ENCODE data around the gene NADSYN1. TPM values are rescaled to one million over a fixed set of nuclear protein-coding genes. Genes with fewer than 3 reads are reported as not detected.

The NADSYN1 gene
- total and polyA plus RNA-seq, 8 donors = 28.0 to 320 (median 65.2) TPM

DNA sequence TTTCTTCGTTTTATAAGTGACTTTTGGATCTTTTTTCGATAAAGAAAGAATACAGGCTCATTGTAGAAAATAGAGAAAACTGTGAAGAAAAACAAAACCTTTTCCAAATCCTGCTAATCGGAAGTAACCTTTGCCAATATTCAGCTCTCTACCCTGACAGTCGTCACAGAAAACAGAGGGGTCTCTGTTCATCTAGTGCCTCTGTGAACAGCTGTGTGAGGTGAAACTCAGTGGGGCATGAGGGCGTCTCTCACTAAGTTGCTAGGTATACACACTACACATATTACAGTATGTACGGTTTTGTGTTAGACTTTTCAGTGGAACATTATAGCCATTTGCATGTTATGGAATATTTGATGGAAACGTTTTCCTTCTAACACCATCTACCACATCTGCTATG lies 44.2 kb upstream of the NADSYN1 start:
- no peaks in the 10 kb centered on the region for H3K36me3 ChIP-seq
- DNase-seq = no peak
- intact Hi-C loops (cut with DNase I; ENCODE audit: low total_unique reads) = no loop called here
- 72 to 80% (median 77%) methylated on average over 7 of the region's 7 CpGs for WGBS, 5 donors
- H3K4me1 ChIP-seq = no peaks in the 10 kb centered on the region
- H3K9me3 ChIP-seq = no peaks in the 10 kb centered on the region
- no peak overlapping the region for H3K4me3 ChIP-seq
- H3K27me3 ChIP-seq = peaks cover 0 to 17% (median 0%) of the 10 kb centered on the region in 3 donors
- TF ChIP-seq POLR2AphosphoS5 (IDR thresholded peaks at IDR 0.05) = no peak
- TF ChIP-seq, protein P1, sequence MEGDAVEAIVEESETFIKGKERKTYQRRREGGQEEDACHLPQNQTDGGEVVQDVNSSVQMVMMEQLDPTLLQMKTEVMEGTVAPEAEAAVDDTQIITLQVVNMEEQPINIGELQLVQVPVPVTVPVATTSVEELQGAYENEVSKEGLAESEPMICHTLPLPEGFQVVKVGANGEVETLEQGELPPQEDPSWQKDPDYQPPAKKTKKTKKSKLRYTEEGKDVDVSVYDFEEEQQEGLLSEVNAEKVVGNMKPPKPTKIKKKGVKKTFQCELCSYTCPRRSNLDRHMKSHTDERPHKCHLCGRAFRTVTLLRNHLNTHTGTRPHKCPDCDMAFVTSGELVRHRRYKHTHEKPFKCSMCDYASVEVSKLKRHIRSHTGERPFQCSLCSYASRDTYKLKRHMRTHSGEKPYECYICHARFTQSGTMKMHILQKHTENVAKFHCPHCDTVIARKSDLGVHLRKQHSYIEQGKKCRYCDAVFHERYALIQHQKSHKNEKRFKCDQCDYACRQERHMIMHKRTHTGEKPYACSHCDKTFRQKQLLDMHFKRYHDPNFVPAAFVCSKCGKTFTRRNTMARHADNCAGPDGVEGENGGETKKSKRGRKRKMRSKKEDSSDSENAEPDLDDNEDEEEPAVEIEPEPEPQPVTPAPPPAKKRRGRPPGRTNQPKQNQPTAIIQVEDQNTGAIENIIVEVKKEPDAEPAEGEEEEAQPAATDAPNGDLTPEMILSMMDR (IDR thresholded peaks at IDR 0.05) = no peak
- no peak for TF ChIP-seq POLR2A (IDR thresholded peaks at IDR 0.05)
- no peak for TF ChIP-seq EP300 (IDR thresholded peaks at IDR 0.05)
- no peak overlapping the region for H3K27ac ChIP-seq

DNA sequence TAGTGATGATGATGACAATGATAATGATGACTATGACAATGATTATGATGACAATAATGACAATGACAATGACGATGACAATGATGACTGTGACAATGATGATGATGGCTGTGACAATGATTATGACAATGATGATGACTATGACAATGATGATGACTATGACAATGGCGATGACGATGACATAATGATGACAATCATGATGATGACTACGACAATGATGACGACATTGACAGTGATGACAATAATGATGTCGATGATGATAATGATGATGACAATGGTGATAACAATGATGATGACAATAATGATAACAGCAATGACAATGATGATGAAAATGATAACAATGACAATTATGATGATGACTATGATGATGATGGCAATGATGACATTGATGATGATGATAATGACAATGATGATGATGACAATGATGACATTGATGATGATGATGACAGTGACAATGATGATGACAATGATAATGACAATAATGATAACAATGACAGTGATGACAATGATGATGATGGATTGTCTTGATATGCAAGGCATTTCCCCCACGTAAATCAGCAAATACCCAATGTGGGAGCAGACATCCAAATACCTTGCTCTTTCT lies 42.5 kb upstream of the NADSYN1 start:
- H3K27ac ChIP-seq = no peak overlapping the region
- H3K36me3 ChIP-seq = no peaks in the 10 kb centered on the region
- no peaks in the 10 kb centered on the region for H3K9me3 ChIP-seq
- no peak overlapping the region for H3K4me3 ChIP-seq
- DNase-seq = no peak
- TF ChIP-seq, protein P1 (IDR thresholded peaks at IDR 0.05) = no peak
- no peak for TF ChIP-seq POLR2AphosphoS5 (IDR thresholded peaks at IDR 0.05)
- TF ChIP-seq POLR2A (IDR thresholded peaks at IDR 0.05) = no peak
- no peak for TF ChIP-seq EP300 (IDR thresholded peaks at IDR 0.05)
- H3K27me3 ChIP-seq = peaks cover 0 to 17% (median 0%) of the 10 kb centered on the region in 3 donors
- H3K4me1 ChIP-seq = no peaks in the 10 kb centered on the region
- intact Hi-C loops (cut with DNase I; ENCODE audit: low total_unique reads) = no loop called here
- WGBS, 5 donors = 79 to 91% (median 81%) methylated on average over 7 of the region's 7 CpGs

DNA sequence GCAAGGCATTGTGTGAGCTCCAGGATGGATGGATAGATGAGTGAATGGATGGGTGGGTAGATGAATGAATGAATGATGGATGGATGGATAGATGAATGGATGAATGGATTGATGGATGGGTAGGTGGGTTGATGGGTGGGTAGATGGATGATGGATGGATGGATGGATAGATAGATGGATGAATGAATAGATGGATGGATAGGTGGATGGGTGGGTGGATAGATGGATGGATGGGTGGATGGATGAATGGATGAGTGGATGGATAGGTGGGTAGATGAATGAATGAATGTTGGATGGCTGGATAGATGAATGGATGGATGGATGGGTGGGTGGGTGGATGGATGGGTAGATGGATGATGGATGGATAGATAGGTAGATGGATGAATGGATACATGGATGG lies 38.4 kb upstream of the NADSYN1 start:
- Histone ChIP-seq H3K36me3 (no peaks in the 10 kb centered on the region), H3K9me3 (no peaks in the 10 kb centered on the region), H3K4me1 (no peaks in the 10 kb centered on the region), H3K4me3 (no peak overlapping the region), H3K27ac (no peak overlapping the region), H3K27me3 (peaks cover 0 to 4% (median 0%) of the 10 kb centered on the region in 3 donors)
- DNase-seq = no peak
- TF ChIP-seq POLR2A (IDR thresholded peaks at IDR 0.05) = no peak
- intact Hi-C loops (cut with DNase I; ENCODE audit: low total_unique reads) = no loop called here

DNA sequence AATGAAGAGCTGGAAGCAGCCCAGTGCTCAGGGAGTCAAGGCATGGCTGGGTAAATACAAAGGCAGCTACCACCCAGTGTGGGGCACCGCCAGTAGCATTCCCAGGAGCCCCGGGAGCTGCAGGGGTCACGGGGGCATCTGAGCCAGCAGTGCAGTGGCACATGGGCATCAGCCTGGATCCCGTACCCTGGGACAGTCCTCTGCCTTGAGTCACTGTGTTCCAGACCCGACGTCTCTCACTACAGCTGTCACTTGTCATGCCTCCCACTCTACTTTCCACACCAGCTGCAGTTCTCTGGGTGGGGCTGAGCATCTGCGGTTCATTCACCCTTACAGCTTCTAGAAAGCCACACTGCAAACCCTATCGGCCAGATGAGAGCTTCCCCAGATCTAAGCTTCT lies 34.4 kb upstream of the NADSYN1 start:
- WGBS, 5 donors = 61 to 77% (median 64%) methylated on average over 5 to 8 of the region's 8 CpGs
- DNase-seq = no peak
- TF ChIP-seq POLR2AphosphoS5 (IDR thresholded peaks at IDR 0.05) (no peak), EP300 (IDR thresholded peaks at IDR 0.05) (no peak)
- TF ChIP-seq, protein P1 (IDR thresholded peaks at IDR 0.05) = no peak
- no peak overlapping the region for H3K4me3 ChIP-seq
- no peak overlapping the region for H3K27ac ChIP-seq
- peaks cover 0 to 1% (median 0%) of the 10 kb centered on the region in 3 donors for H3K27me3 ChIP-seq
- no peaks in the 10 kb centered on the region for H3K9me3 ChIP-seq
- H3K4me1 ChIP-seq = peaks cover 0 to 8% (median 0%) of the 10 kb centered on the region in 4 donors
- intact Hi-C loops (cut with DNase I; ENCODE audit: low total_unique reads) = no loop called here
- no peaks in the 10 kb centered on the region for H3K36me3 ChIP-seq

DNA sequence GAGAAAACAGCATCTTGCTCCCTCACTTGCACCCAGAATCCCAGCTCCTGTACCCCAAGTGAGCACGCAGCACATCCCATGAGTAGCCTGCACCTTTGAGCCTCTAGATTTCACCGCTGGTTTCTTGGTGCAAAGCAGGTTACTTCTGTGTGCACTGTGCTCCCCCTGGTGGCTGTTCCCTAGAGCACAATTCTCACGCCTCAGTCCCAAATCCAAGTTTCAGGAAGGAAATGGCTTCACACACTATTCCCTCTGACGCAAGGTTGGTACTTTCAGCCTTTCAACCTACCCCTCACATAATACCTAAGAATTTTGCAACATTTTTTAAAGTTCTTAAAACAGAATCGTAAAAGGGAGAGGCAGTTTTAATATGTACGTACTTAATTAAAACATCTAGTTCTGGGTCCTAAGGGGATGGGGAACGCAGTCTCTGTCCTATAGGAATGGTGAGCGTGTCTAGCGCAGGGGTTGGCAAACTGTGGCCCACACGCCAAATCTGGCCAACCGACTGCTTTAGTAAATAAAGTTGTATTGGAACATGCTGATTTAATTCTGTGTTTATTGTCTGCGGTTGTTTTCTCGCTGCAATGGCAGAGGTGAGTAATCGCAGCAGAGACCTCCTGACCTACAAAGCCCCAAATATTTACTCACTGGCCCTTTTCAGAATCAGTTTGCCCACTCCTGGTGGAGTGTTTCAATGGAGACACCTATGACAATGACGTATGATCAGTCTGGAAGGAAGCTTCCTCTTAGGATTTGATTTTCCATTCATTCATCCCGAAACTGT lies 32.4 kb upstream of the NADSYN1 start:
- H3K9me3 ChIP-seq = no peaks in the 10 kb centered on the region
- intact Hi-C loops (cut with DNase I; ENCODE audit: low total_unique reads) = no loop called here
- no peak overlapping the region for H3K27ac ChIP-seq
- DNase-seq = peak; percentile 61 to 68
- H3K27me3 ChIP-seq = no peaks in the 10 kb centered on the region
- no peaks in the 10 kb centered on the region for H3K36me3 ChIP-seq
- 45 to 67% (median 56%) methylated on average over 16 of the region's 16 CpGs for WGBS, 5 donors
- TF ChIP-seq POLR2A (IDR thresholded peaks at IDR 0.05) = no peak
- TF ChIP-seq, protein P1 (IDR thresholded peaks at IDR 0.05) = peak in 5 of 7 experiments; percentile 37 to 70 (median 59)
- H3K4me3 ChIP-seq = no peak overlapping the region
- H3K4me1 ChIP-seq = peaks cover 0 to 8% (median 0%) of the 10 kb centered on the region in 4 donors

All from stomach (tissue), 9 donors.